ENCODE measurements around the gene NAALADL2. TPM values are rescaled to one million over a fixed set of nuclear protein-coding genes. Genes with fewer than 3 reads are reported as not detected.

NAALADL2 gene
- total and polyA plus RNA-seq, 2 of the 13 experiments (the other 11 are each of a cell fraction or from before 2014, with no cell fraction given), result 0.08 TPM; not detected in 1

GRCh38 chr3:175485436-175485835 lies 626.3 kb downstream of the NAALADL2 start:
- 43% methylated on average over 1 of the region's 1 CpG for WGBS (ENCODE audit: low lambda C conversion rate)
- Histone ChIP-seq H3K9ac (ENCODE audit: insufficient read depth, low read depth, low read length) (no peak overlapping the region), H3K9me3 (ENCODE audit: low read length) (peaks cover 23% of the 10 kb centered on the region), H3K4me1 (ENCODE audit: insufficient read depth, low read length) (no peaks in the 10 kb centered on the region), H3K27ac (ENCODE audit: extremely low read length, insufficient read depth, low read length) (no peak overlapping the region), H3K79me2 (ENCODE audit: insufficient read depth, low read length) (no peaks in the 10 kb centered on the region), H3K4me2 (ENCODE audit: low read depth, low read length) (no peak overlapping the region), H4K20me1 (ENCODE audit: insufficient read depth, low read length) (no peaks in the 10 kb centered on the region), H3K36me3 (replicated peaks in 1 of 2; ENCODE audit: control insufficient read depth in 1 of 2, insufficient read depth in 2 of 2, low read length in 2 of 2) (no peaks in the 10 kb centered on the region), H3K4me3 (replicated peaks in 1 of 3; ENCODE audit: insufficient read depth in 1 of 3, low read depth in 2 of 3, low read length in 3 of 3) (no peak overlapping the region), H3K27me3 (ENCODE audit: control insufficient read depth in 1 of 2, insufficient read depth in 2 of 2, low read length in 2 of 2) (no peaks in the 10 kb centered on the region; a peak in 1 of 5 replicates), H2AFZ (ENCODE audit: low read length) (no peak overlapping the region)
- FAIRE-seq (no peak), ATAC-seq (no peak), DNase-seq (ENCODE audit: low spot score) (no peak)
- POLR2A ChIA-PET, result no interaction called here
- in situ Hi-C loops (cut with HindIII; ENCODE audit: extremely low pct_ligation_motif_present, low pct_unique_long_range_greater_than_20kb), result no loop called here
- intact Hi-C loops (cut with micrococcal nuclease; ENCODE audit: unreplicated experiment), result no loop called here
- BruUV-seq (replicated peaks), result no TSS peak
- CTCF ChIA-PET (ENCODE audit: low intra/inter-chr PET ratio, low total read pairs), result no interaction called here
- TF ChIP-seq, protein P1, sequence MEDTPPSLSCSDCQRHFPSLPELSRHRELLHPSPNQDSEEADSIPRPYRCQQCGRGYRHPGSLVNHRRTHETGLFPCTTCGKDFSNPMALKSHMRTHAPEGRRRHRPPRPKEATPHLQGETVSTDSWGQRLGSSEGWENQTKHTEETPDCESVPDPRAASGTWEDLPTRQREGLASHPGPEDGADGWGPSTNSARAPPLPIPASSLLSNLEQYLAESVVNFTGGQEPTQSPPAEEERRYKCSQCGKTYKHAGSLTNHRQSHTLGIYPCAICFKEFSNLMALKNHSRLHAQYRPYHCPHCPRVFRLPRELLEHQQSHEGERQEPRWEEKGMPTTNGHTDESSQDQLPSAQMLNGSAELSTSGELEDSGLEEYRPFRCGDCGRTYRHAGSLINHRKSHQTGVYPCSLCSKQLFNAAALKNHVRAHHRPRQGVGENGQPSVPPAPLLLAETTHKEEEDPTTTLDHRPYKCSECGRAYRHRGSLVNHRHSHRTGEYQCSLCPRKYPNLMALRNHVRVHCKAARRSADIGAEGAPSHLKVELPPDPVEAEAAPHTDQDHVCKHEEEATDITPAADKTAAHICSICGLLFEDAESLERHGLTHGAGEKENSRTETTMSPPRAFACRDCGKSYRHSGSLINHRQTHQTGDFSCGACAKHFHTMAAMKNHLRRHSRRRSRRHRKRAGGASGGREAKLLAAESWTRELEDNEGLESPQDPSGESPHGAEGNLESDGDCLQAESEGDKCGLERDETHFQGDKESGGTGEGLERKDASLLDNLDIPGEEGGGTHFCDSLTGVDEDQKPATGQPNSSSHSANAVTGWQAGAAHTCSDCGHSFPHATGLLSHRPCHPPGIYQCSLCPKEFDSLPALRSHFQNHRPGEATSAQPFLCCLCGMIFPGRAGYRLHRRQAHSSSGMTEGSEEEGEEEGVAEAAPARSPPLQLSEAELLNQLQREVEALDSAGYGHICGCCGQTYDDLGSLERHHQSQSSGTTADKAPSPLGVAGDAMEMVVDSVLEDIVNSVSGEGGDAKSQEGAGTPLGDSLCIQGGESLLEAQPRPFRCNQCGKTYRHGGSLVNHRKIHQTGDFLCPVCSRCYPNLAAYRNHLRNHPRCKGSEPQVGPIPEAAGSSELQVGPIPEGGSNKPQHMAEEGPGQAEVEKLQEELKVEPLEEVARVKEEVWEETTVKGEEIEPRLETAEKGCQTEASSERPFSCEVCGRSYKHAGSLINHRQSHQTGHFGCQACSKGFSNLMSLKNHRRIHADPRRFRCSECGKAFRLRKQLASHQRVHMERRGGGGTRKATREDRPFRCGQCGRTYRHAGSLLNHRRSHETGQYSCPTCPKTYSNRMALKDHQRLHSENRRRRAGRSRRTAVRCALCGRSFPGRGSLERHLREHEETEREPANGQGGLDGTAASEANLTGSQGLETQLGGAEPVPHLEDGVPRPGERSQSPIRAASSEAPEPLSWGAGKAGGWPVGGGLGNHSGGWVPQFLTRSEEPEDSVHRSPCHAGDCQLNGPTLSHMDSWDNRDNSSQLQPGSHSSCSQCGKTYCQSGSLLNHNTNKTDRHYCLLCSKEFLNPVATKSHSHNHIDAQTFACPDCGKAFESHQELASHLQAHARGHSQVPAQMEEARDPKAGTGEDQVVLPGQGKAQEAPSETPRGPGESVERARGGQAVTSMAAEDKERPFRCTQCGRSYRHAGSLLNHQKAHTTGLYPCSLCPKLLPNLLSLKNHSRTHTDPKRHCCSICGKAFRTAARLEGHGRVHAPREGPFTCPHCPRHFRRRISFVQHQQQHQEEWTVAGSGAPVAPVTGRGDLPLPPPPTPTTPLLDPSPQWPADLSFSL (CRISPR knock-in tag; IDR thresholded peaks at IDR 0.05), result no peak
- no peak for TF ChIP-seq ZNF142 (CRISPR knock-in tag; IDR thresholded peaks at IDR 0.05)
- no peak for TF ChIP-seq ZNF629 (CRISPR knock-in tag; conservative IDR thresholded peaks at IDR 0.05)
- TF ChIP-seq, protein P2, sequence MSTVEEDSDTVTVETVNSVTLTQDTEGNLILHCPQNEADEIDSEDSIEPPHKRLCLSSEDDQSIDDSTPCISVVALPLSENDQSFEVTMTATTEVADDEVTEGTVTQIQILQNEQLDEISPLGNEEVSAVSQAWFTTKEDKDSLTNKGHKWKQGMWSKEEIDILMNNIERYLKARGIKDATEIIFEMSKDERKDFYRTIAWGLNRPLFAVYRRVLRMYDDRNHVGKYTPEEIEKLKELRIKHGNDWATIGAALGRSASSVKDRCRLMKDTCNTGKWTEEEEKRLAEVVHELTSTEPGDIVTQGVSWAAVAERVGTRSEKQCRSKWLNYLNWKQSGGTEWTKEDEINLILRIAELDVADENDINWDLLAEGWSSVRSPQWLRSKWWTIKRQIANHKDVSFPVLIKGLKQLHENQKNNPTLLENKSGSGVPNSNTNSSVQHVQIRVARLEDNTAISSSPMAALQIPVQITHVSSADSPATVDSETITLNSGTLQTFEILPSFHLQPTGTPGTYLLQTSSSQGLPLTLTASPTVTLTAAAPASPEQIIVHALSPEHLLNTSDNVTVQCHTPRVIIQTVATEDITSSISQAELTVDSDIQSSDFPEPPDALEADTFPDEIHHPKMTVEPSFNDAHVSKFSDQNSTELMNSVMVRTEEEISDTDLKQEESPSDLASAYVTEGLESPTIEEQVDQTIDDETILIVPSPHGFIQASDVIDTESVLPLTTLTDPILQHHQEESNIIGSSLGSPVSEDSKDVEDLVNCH (CRISPR knock-in tag; IDR thresholded peaks at IDR 0.05), result no peak
- no peak for TF ChIP-seq ZHX1 (CRISPR knock-in tag; IDR thresholded peaks at IDR 0.05; ENCODE audit: low read depth)
- no peak for TF ChIP-seq ZNF747 (CRISPR knock-in tag; IDR thresholded peaks at IDR 0.05; ENCODE audit: borderline replicate concordance)
